GM21447 (cell line): ENCODE results near the gene CLEC16A.
A peak's percentile ranks its signal among the peaks of the same experiment; 100 is the strongest.

Source experiments
- ATAC-seq: cut with Tn5 transposase; IDR thresholded peaks from one replicate; pipeline ENCODE4 v1.9.1; 2021; ENCODE audit not compliant: unreplicated experiment

The CLEC16A gene

DNA sequence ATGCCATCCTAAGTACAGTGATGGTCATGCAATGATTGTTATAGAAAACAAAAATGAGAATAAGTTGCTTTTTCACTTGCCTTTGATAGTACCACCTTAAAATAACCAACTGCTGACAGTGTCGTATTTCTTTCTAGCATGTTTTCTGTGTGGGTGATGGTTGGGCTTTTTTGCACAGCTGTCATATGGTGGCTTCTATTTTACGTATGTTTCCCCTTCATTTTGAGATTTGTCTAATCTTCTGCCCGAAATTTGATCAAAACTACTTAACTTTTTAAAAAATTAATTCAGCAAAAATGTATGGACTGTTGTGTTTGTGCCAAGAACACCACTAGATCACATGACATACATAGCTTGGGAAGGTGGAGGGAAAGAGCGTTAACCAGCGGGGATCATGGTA is 90.7 kb downstream of the CLEC16A start:
- ATAC-seq = no peak

DNA sequence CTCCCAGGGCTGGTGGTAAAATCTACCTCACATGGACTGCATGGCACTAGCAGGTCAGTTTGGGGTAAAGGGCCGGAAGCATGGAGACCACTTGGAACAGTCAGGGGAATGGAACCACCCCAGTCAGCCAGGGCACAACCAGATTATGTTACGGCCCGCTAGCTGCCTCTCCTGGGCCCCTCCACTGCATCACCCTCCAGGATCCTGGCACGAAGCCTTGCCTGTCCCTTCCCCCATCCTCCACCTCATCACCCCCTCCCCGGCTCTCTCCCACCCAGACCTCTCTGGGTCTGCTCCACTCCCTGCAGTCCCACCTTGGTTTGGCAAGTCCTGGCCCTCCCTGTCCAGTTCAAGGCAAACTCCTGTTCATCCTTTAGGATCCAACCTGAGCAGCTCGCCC is 91.7 kb downstream of the CLEC16A start:
- no peak for ATAC-seq

DNA sequence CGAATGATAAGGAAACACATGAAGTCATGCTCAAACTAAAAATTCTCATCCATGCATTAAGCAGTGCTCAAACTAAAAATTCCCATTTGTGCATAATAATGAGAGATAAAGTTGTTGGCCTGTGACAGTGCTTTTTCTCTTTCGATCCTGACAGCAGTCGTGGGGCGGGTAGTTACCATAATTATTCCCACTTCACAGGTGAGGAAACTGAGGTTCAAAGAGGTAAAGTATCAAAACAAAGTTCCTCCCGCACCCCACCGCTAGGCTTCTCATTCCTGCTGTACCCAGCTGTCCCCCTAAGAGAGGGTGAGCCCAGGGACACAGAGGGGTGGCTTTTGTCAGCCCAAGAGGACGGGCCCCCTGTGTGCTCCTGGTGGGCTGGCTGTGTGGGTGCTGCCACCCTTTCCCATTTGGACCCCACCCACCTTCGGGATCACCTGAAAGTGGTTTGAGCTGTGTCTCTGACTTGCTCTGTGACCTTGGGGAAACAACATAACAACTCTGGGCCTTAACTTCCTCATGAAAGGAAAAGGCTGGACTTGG is 92.6 kb downstream of the CLEC16A start:
- no peak for ATAC-seq

DNA sequence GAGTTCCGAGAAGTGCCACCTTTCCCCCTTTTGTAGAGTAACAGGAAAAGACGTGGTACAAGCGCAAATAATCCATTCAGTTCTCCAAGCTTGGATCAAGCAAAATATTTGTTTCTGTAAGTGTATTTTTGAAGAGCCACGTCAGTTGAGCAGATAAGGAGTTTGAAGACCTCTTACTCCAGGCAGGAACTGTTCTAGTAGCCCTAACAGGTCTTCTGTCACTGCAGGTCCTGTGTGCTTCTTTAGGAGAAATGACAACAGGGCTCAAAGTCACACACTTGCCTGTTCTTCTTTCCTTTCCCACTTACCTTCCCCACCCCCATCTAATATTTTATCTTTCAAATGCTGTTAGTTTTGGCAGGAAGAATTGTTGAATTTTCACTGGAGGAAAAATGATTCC is 93.9 kb downstream of the CLEC16A start:
- ATAC-seq = no peak

DNA sequence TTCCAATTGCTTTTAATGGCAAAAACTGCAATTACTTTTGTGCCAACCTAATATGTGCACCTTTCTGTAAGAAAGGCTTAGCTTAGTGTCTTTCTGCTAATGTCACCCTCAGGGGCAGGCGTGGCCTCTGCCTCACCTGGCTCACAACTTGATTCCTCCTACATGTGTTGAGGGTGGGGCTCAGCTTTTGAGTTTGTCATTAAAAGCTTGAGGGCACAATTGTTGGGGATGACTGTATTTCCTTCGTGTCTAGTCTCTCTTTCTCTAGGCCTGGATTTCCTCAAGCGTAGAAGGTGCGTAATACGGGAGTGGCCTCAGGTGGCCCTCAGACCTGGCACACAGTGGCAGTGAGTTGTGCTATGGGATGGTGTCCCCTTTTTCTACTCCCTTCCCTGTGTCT is 94.4 kb downstream of the CLEC16A start:
- ATAC-seq = no peak

DNA sequence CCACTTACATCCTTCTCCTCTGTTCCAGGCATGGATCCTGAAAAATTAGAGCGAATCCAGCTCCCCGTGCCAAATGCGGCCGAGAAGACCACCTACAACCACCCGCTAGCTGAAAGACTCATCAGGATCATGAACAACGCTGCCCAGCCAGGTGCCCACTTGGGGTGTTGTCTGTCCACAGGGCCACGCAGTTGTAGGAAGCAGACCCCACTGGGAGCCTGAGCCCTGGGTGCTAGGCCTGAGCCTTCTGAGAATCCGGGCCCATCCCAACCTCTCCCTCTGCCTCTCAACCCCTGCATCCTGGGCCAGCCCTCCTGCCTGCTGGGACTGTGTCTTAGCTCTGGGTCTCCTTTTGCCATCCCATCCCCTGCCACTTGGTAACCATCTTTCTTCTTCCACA is 95.4 kb downstream of the CLEC16A start:
- ATAC-seq = no peak

DNA sequence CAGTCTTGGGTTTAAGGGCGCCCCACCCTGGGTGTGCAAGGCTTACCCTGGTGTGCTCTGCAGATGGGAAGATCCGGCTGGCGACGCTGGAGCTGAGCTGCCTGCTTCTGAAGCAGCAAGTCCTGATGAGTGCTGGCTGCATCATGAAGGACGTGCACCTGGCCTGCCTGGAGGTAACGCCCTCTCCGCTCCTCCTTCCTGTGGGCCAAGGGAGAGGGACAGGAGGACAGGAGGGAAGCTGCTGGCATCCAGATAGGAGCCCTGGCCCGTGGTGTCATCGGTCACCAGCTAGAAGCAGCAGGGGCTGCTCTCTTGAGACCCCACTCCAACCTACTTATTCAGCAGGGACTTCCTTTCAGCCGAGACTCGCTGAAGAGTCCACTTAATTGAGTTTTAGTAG is 97.8 kb downstream of the CLEC16A start:
- ATAC-seq = no peak

DNA sequence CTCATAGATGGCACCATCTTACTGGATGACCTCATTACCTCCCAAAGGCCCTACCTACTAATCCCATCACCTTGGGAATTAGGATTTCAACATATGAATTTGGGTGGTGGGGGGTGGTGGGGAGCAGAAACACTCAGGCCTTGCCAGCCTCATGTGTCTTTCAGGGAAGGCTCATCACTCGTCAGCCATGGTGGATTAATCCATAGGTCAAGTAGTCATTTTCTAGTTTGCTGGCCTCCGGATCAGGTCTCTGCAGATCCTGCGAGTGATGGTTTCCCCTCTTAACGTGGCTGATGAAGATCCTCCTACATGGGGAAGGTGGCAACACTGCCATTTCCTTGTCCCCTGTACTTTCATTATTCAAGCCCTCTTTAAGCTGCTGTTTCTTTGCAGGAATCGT is 101.1 kb downstream of the CLEC16A start:
- ATAC-seq = no peak

DNA sequence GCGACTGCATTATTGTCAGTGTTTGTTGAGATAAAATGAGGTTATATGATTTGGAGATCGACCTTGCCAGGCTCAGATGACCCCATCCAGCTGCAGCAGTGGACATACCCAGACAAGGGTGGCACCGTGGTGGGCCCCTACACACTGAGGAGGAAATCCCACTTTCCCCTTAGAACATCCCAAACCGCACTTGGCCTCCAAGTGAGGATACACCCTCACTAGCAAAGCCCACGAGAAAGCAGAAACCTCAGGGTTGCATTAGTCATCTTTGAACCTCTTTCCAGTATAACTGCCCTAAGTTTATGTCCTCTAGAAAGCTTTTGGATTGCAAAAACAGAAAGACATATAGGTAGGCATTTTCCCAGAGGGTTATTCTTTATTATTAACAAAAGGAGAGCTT is 101.5 kb downstream of the CLEC16A start:
- ATAC-seq = no peak

DNA sequence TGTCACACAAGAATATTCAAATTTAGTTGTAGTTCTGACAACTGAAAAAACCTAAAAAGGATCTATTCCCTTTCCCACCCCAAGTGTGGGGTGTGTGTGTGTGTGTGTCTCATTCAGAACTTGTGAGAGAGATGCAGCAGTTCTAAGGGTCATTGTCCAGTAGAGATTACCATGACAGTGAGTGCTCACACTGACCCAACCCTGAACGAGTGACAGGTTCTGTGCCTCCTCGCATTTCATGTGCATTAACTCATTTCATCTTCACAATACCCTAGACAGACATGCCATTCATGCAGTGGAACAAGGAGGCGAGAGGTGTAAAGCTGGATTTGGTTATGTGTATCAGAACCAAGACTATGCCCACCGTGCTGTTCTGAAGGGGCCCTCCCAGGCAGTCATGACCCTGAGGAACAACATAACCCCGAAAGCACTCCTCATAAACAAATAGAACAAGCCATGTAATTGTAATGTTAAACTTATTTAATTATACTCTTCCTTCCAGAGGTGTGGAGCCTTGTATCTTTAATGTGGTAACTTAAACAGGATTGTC is 102.1 kb downstream of the CLEC16A start:
- ATAC-seq = no peak

DNA sequence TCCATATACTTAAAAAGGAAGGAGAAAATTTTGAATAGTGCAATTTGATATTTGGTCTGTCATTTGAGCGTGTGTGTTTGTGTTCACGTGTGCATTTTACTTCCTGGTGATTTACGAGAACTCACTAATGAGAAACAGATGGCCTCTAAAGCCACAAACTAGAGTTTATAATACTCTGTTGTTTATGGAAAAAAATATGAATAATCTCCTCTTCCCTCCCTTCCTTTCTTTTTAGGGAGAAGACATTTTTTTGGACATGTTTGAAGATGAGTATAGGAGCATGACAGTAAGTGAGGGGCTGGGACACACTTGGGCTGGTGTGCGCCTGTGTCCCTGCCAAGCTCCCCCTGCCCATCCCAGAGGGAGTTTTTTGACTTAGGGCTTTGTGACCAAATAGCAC is 102.7 kb downstream of the CLEC16A start:
- ATAC-seq = no peak

DNA sequence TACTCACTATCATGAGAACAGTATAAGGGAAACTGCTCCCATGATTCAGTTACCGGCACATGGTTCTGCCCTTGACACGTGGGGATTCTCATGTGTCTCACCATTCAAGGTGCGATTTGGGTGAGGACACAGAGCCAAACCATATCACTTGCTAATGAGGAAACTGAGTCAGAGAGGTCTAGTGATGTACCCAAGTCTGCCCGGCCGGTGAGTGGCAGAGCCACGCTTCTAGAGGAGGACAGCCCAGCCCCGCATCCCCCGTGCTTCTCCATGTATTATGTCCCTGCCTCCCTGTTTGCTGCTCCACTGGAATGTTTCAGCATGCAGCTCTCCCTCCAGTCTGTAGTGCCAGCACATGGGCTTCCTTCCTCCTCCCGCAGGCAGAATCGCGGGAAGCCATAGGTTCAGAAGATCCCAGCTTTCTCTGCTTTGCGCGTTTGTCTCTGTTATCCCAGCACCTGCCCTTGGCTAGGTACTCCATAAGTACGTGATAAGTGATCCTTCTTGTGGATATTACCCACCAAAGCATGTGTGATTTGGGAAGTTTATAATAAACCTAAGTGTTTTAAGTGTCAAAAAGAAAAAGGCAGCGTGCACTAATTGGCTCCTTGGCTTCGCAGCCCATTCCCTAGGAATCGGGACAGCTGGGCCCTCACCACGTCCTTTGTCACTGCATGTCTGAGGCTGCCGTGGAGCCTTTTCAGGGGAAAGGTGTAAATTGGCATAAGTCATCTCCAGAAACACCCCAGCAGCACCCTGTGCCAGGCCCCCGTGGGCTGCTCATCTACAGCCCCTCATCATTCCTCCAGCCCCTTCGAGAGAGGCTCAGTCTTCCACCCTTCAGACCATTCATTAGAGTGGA is 103.8 kb downstream of the CLEC16A start:
- ATAC-seq = no peak

DNA sequence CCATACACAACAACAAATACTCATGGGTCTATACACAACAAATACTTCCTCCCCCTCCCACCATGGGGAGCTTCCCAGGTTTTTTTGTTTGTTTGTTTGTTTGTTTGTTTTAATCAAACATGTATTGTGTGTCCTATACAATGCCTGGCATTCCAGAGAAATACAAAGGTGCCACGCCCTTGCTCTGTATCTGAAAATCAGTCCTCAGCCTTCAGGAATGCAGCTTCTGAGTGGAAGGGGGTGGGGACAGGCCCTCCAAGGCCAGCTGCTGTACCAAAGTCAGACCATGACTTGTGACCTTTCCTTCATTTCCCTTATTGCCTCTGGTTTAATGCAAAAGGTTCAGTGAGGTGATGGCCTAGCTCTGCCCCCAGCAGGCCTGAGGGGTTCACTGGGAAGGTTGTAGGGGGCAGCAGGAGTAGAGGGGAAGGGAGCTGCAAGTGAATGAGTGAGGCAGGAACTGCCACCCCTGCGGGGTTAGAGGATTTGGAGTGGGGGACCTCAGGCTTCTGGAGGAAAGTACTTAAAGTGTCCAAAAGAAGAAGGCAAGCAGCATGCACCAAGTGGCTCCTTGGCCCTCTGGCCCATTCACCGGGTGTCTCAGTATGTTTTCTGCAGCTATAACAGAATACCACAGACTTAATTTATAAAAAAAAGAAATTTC is 105.2 kb downstream of the CLEC16A start:
- ATAC-seq = no peak

DNA sequence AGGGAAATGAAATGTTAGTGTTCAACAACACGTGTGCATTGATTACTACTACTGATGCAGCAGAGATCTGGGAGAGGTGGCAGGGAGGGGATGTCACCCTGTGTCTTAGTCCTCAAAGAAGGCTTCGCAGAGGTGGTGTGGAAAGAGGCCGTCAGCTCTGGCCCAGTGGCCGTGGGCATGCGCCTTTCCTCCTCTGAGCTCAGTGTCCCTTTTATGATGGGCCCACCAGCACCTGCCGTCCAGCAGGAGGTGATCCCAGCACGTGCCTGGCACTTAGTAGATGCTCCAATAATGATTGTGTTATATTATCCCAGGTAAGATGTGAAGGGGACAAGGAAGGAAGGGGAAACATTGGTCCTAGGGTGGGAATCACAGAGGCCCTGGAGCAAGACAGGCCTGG is 106.2 kb downstream of the CLEC16A start:
- ATAC-seq = no peak

DNA sequence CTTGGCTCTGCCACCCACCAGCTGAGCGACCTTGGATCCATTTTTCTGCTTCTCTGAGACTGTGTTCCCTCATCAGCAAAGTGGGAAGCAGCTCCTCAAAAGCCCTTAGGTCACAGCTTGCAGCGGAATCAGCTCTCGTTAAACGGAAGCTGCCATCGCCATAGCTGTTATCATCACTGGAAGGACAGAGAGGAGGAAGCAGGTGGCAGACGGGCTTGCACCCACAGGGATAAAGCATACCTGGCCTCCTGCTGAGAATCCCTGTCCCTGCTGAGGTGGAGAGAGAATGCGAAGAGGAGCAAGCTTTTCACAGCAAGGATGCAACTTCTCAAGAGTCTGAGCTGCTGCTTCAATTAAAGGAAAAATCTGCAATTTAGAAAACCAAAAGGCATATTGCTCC is 106.6 kb downstream of the CLEC16A start:
- no peak for ATAC-seq

DNA sequence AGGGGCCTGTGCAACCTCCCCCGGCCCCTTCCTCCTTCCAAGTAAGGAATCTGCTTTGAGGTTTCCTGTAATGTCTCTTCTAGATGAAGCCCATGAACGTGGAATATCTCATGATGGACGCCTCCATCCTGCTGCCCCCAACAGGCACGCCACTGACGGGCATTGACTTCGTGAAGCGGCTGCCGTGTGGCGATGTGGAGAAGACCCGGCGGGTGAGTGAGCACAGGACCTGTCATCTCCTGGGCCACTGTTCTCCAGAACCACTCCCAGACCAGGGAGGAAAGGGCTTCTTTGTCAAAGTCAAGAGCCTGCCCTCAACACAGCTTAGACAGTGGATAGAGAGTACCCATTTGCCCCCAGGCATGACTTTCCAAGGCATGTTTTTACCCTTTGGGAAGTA is 107.1 kb downstream of the CLEC16A start:
- ATAC-seq = no peak

DNA sequence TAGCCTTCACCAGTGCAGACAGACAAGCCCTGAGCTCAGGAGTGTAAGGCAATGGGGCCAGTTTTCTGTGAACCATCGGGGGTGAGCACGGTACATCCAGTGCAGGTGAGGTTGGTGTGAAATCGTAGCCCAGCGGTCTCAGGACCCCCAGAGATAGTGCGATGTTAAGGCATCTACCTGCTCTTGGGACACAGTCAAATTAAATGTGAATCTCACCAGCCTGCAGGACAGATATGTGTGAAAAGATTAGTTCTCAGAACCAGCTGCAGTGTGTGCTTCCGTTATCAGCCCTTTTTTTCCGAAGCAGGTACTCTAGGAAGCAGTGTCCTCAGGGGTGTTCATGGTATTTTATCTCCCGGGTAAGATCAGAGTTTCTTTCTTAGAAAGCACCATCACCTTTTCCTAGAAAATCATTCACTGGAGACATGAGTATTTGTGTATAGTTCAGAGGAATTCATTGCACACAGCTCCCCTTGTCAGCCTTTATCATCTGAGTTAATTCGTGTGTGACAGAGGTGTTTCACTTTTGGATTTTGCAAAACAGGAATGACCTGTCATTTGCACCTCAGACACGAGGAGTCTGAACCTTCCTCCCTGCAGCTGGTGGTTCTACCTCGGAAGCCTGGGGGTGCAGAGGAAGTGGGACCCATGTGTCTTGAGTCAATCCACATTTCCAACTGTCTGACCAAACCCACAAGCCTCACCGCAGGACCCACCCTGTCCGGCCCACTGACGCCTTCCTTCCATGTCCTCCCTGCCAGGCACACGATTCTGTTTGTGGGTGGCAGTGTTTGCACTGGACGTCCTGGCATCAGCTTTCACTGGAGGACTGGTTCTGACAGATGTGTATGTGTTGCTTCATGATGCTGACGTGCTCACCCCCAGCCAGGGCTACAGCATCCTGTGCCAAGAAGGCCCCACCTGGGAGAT is 107.8 kb downstream of the CLEC16A start:
- peak; percentile 74 for ATAC-seq

DNA sequence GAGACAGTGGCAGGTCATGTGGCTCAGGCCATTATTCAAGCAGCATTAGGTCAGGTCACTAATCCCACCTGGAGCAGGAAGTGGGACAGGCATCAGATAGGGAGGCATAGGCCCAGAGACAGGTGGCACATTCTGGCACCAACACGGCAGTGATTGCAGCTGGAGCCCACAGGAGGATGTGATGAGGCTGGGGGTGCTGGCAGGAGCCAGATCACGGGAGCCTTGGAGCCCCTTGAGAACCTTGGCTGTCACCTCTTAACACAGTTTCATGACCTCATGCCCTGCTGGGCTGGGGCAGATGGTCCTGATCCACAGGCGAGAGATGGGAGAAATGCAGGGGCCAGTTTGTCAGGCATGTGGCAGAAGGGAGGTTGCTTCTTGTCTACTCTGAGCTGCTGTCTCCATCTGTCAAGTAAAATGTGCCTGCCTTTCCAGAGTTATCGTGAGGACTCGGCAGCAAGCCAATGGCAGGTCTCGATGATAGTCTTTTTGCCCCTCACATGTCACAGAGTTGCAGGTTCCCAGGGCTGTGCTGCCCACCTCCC is 109.6 kb downstream of the CLEC16A start:
- ATAC-seq = no peak

DNA sequence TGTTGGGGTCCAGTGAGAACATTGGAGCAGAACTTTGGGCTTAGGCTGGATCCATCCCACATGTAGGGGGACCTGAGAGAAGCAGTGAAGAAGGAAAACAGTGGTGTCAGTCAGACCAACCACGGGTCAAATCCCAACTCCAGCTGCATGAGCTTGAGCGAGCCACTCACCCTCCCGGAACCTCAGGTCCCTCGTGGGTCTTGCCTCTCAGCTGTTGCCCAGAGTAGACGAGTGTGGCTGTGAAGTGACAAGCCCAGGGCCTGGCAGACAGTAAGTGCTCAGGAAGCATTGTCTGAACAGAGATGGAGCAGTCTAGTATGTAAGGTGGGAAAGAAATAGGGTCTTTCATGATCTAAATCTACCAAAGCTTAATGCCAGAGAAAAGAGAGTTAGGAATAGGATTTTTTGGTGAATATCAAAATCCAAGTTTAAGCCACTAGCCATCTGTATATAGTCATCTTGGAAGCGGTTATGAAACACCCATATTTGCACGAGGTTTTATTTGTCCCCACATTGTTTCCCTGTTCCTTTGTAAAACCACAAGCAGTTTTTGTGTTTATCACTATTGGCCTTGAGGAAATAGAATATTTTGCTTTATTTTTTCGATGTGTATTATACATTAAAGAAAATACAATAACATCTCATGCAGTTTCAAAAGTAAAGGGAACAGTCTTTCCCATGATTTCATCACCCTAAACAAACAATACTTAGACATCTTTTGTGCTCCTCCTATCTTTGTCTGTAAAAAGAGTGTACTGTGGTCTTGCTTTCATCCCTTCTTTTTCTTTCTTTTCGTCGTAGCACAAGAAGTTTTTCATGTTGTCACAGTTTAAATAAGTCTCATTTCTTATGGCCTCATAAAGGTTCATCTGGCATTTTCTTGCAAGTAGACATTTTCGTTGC is 112.0 kb downstream of the CLEC16A start:
- no peak for ATAC-seq
